Psoas muscle (tissue), 8 donors: ENCODE results near the gene FKBP1A. TPM values are rescaled to one million over a fixed set of nuclear protein-coding genes. Genes with fewer than 3 reads are reported as not detected.
A peak's percentile ranks its signal among the peaks of the same experiment; 100 is the strongest.

Experiments used
- ATAC-seq, 4 donors: fragments of 200-7000 bp; cut with Tn5 transposase; one replicate each; pipeline ENCODE4 v1.9.1; 2020; ENCODE audit warnings: moderate library complexity in 3 of 4, mild to moderate bottlenecking in 2 of 4
- DNase-seq, 2 donors: peaks; one replicate each; pipeline ENCODE4 v3.0.0-alpha.2; 2020
- H3K27ac ChIP-seq: fragments of 200-600 bp; one replicate; pipeline ENCODE4 v1.8.0; 2022
- H3K27me3 ChIP-seq, 3 donors: fragments of 200-600 bp in 1 of 3; one replicate each; pipeline versions ENCODE4 v1.6.1 to v1.8.0; 2013 to 2022; ENCODE audit warnings: low read length in 2 of 3, mild to moderate bottlenecking in 2 of 3, moderate library complexity in 1 of 3; ENCODE audit not compliant: insufficient read depth in 3 of 3
- H3K36me3 ChIP-seq, 2 donors: fragments of 200-600 bp in 1 of 2; one replicate each; pipeline versions ENCODE4 v1.6.1 to v1.8.0; 2013 to 2022; ENCODE audit warnings: low read depth in 1 of 2, mild to moderate bottlenecking in 1 of 2, moderate library complexity in 1 of 2; ENCODE audit not compliant: insufficient read depth in 1 of 2
- H3K4me1 ChIP-seq: fragments of 200-600 bp; one replicate; pipeline ENCODE4 v1.8.0; 2022
- H3K4me3 ChIP-seq: fragments of 200-600 bp; one replicate; pipeline ENCODE4 v1.8.0; 2022; ENCODE audit warnings: mild to moderate bottlenecking
- H3K9me3 ChIP-seq: fragments of 200-600 bp; one replicate; pipeline ENCODE4 v1.8.0; 2022
- WGBS, 3 donors: extraction: QIAGEN DNeasy Blood & Tissue Kit; methylation state at CpG; one replicate each; pipeline versions ENCODE4 v1.1.6 to v1.1.7; 2013; 5-methylcytosine and 5-hydroxymethylcytosine counted together
- intact Hi-C, 2 donors: fragments of 100-400 bp; cut with DNase I; formaldehyde crosslinking; loops; one replicate each; pipeline versions ENCODE4 v1.11.0 to v1.14.2; 2022
- polyA plus RNA-seq, 3 donors: library from polyadenylated mRNA; stranded (reverse); fragments of 200-250 nt; gene quantifications; one replicate each; pipeline ENCODE4 v1.2.3, GENCODE V29; 2013
- total RNA-seq, 4 donors: library from RNA; stranded (reverse); fragmentation: NEBNext Ultra II Directional in 2 of 4; extraction: Animal tissue kit (Norgen Biotek cat#: 25700) in 2 of 4; gene quantifications; one replicate each; pipeline versions ENCODE4 v1.2.1 to v1.2.4, GENCODE V29; 2021 to 2023
- TF ChIP-seq, protein P1 (sequence below): fragments of 200-600 bp; IDR thresholded peaks from one replicate; pipeline ENCODE4 v1.8.0; 2022; ENCODE audit warnings: antibody characterized with exemption
- donor health status: healthy with polysubstance abuse.
- donor health status: DM: no; HTN: no; CAD: no; lungs with moderate emphysema.
- donor health status: Bipolar disorder and iron deficiency.
- donor health status: healthy.
- donor health status: DM: yes; HTN: yes; CAD: no.
- donor health status: DM: no; HTN: no; CAD: no.
- donor health status: DM: no; HTN: no; CAD: no.
- donor health status: DM: yes; HTN: yes; CAD: no.

FKBP1A gene
- total and polyA plus RNA-seq, 7 donors, result 78.4 to 503 (median 116) TPM

DNA sequence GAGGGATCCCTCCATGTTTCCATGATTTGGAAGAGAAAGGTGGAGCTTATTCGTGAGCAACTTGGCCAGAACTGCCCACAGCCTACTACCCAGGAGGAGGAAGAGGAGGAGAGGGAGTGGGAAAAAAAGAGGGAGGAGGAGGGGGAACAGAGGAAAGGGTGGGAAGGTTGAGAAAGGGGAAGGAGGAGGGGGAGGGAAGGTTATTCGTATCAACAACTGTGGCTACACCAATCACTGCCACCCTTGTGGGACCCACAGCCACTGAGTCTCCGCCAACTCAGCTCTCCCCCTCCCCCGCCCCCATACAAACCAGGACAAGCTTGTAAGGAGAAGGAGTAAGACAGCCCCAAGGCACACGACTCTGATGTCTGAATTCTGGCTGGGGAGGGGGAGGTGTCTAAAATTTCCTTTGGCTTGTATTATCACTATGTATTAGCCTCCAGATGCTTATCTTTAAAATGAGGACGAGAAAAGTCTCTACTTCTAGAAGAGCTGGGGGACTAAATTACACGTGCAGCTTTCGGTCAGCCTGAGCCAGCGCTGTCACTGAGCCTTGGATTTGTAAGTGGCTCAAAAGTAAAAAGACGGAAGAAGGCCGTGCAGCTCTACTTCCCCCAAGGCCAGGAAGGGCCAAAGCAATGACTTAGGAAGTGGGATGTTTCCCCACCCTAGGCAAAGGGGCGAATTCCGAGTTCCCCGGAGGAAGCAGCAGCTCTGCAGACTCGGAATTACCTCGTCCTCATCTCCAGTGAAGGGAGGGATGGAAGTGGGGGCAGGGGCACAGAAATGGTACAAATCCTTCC, 1.0 kb downstream of the FKBP1A start:
- H3K4me1 ChIP-seq, result peaks cover 60% of the 10 kb centered on the region

DNA sequence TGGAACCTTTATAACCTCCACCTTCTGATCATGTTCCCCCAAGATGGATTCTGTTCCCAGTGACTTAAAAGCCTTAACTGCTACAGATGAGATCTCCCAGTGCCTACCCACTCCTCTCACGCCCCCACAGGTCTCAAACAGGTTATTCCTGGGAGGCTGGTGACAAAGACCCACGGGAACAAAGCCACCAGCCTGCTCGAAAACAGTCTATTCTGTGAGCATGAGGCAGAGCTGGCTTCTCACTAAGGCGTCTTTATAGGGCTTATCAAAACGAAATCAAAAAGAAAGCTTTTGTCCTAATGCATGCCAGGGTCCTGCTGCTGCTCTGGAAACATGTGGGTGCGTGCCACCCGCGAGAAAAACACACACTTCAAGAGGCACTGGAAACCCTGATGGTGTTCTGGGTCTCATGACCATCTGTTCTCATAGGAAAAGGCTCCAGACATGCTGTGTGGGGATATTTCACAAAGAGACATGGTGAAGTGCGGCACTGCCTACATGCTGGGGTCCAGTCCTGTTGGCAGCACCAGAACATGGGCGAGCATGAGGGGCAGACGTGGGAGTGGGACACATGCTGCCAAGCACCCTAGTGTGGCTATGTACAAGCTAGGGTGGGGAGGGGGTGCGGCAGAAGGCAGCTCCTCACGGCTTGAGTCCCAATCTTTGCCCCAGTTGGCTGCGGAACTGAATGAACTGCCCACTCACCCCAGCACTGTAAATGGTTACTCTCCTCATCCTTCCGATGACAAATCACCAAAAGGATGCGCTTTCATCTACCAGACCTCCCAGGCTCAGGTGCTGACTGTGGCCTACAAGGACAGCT, 2.1 kb downstream of the FKBP1A start:
- H3K4me3 ChIP-seq, result peak overlapping the region; percentile 88
- DNase-seq (no peak), ATAC-seq (no peak)
- H3K27ac ChIP-seq, result peak overlapping the region; percentile 83
- 53 to 60% (median 55%) methylated on average over 16 of the region's 16 CpGs for WGBS, 3 donors
- H3K27me3 ChIP-seq, result no peaks in the 10 kb centered on the region
- intact Hi-C loops, result loop anchor here (5.0 kb wide), 4 partner anchors 63 to 273 kb away; partner anchors contain the start of genes NSFL1C (in 1 of the 2), PSMF1 (in 1 of the 2) and SDCBP2 (in 1 of the 2)
- peaks cover 70% of the 10 kb centered on the region for H3K4me1 ChIP-seq
- no peaks in the 10 kb centered on the region for H3K9me3 ChIP-seq
- TF ChIP-seq, protein P1, sequence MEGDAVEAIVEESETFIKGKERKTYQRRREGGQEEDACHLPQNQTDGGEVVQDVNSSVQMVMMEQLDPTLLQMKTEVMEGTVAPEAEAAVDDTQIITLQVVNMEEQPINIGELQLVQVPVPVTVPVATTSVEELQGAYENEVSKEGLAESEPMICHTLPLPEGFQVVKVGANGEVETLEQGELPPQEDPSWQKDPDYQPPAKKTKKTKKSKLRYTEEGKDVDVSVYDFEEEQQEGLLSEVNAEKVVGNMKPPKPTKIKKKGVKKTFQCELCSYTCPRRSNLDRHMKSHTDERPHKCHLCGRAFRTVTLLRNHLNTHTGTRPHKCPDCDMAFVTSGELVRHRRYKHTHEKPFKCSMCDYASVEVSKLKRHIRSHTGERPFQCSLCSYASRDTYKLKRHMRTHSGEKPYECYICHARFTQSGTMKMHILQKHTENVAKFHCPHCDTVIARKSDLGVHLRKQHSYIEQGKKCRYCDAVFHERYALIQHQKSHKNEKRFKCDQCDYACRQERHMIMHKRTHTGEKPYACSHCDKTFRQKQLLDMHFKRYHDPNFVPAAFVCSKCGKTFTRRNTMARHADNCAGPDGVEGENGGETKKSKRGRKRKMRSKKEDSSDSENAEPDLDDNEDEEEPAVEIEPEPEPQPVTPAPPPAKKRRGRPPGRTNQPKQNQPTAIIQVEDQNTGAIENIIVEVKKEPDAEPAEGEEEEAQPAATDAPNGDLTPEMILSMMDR, result no peak
- peaks cover 0 to 14% of the 10 kb centered on the region in 2 donors for H3K36me3 ChIP-seq

More for the DNA sequence above, 1.0 kb downstream of the FKBP1A start:
- peaks cover 0 to 9% of the 10 kb centered on the region in 2 donors for H3K36me3 ChIP-seq
- H3K27me3 ChIP-seq, result peaks cover 0 to 5% (median 0%) of the 10 kb centered on the region in 3 donors
- H3K27ac ChIP-seq, result peak overlapping the region; percentile 83
- no peaks in the 10 kb centered on the region for H3K9me3 ChIP-seq
- H3K4me3 ChIP-seq, result peak overlapping the region; percentile 88
- peak in 1 of 2 donors; percentile 57 for DNase-seq
- no peak for ATAC-seq
- 13 to 18% (median 15%) methylated on average over 16 of the region's 16 CpGs for whole genome bisulfite sequencing, 3 donors
- TF ChIP-seq, protein P1, result no peak
- intact Hi-C loops, result loop anchor here (5.0 kb wide), 4 partner anchors 65 to 275 kb away; partner anchors contain the start of genes NSFL1C (in 1 of the 2), PSMF1 (in 1 of the 2) and SDCBP2 (in 1 of the 2)

DNA sequence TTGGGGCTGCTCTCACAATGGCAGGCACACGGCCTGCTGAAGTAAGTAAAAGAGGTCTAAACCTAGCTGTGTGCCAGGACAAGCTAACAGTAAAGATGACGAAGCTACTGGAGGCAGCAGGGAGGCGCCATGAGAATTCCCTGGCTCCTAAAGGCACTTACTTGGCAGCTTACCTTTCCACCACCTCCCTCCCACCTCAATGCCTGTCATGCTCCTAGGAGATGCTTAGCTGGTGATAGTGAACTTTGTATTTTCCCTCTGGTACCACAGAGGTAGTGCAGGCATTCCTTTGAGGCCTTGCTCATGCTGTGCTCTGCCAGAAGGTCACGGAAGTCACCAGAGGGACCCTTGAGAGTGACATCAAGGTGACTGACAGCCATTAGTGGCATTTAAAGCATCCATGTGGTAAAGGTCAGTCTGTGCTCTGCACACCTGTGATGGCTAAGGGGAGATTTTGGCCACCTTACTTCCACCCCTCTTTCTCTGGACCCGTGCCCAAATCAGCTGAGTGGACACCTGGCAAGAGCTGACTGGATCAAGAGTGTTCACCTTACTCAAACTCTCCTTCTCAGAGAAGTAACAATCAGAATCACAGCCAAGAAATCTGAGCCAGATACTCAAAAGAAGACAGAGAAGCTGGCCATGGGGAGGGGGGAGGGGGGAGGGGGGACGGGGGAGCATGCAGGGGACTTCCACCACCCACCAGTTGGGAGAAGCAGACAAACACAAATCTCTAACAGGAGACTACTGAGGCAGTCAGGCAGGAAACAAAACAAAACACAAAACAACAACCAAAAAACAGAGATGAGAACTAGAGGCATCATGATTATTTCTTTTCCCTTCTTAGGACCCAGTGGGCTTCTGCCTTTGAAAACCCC, 2.9 kb downstream of the FKBP1A start:
- no peaks in the 10 kb centered on the region for H3K9me3 ChIP-seq
- WGBS, 3 donors, result 19 to 32% (median 24%) methylated on average over 6 of the region's 6 CpGs
- peaks cover 70% of the 10 kb centered on the region for H3K4me1 ChIP-seq
- no peak for DNase-seq
- intact Hi-C loops, result loop anchor here (5.0 kb wide), 4 partner anchors 63 to 273 kb away; partner anchors contain the start of genes NSFL1C (in 1 of the 2), PSMF1 (in 1 of the 2) and SDCBP2 (in 1 of the 2)
- TF ChIP-seq, protein P1, result no peak
- H3K36me3 ChIP-seq, result peaks cover 0 to 14% of the 10 kb centered on the region in 2 donors
- peak in 2 of 4 donors; percentile 7 to 12 for ATAC-seq
- H3K27ac ChIP-seq, result peak overlapping the region; percentile 83
- peak overlapping the region; percentile 88 for H3K4me3 ChIP-seq
- no peaks in the 10 kb centered on the region for H3K27me3 ChIP-seq
